NCI-H69 (cell line): ENCODE measurements around the gene KRTAP10-6.
"Not testable (repeated sequence)": the region's sequence is repeated elsewhere in the genome, so short reads cannot be mapped to it uniquely, and the experiment has no call there.

Experiments
- DNase-seq: peaks from one replicate; lab custom pipeline; 2025; lab: John Stamatoyannopoulos, UW

KRTAP10-6 gene

GRCh38 chr21:44599264-44600029 lies 7.1 kb upstream of the KRTAP10-6 start:
- no peak for DNase-seq

GRCh38 chr21:44598061-44598460 lies 5.8 kb upstream of the KRTAP10-6 start:
- DNase-seq = peak; percentile 61

GRCh38 chr21:44596068-44596725 lies 3.9 kb upstream of the KRTAP10-6 start:
- DNase-seq = no peak

- DNase-seq = no peak
These were observed 3.2 kb upstream of the KRTAP10-6 start for GRCh38 chr21:44595524-44595923.

- no peak for DNase-seq
These were observed 2.2 kb upstream of the KRTAP10-6 start for GRCh38 chr21:44594406-44594916.

GRCh38 chr21:44593598-44594405 lies 1.5 kb upstream of the KRTAP10-6 start:
- peak; percentile 50 for DNase-seq

- DNase-seq = not testable (repeated sequence)
These were observed 539 bp downstream of the KRTAP10-6 start for GRCh38 chr21:44591801-44592130.

GRCh38 chr21:44590897-44591800 lies 1.2 kb downstream of the KRTAP10-6 start:
- peak; percentile 95 for DNase-seq

GRCh38 chr21:44590311-44590721 lies 2.0 kb downstream of the KRTAP10-6 start:
- no peak for DNase-seq

- DNase-seq = no peak
These were observed 2.6 kb downstream of the KRTAP10-6 start for GRCh38 chr21:44589586-44590305.

GRCh38 chr21:44589094-44589493 lies 3.2 kb downstream of the KRTAP10-6 start:
- no peak for DNase-seq

GRCh38 chr21:44585892-44586291 lies 6.4 kb downstream of the KRTAP10-6 start:
- no peak for DNase-seq

- peak; percentile 88 for DNase-seq
These were observed 8.5 kb downstream of the KRTAP10-6 start for GRCh38 chr21:44583800-44584147.

- peak; percentile 95 for DNase-seq
These were observed 9.1 kb downstream of the KRTAP10-6 start for GRCh38 chr21:44583089-44583799.

GRCh38 chr21:44582055-44582454 lies 10.2 kb downstream of the KRTAP10-6 start:
- peak; percentile 80 for DNase-seq

GRCh38 chr21:44581158-44581557 lies 11.1 kb downstream of the KRTAP10-6 start:
- no peak for DNase-seq

GRCh38 chr21:44580231-44580821 lies 12.0 kb downstream of the KRTAP10-6 start, which contains the start of gene KRTAP10-5:
KRTAP10-5 (minus strand) TSS chr21:44580604; CDS start chr21:44580578, 26 bp downstream.
- DNase-seq = peak; percentile 78

- no peak for DNase-seq
These were observed 12.5 kb downstream of the KRTAP10-6 start for GRCh38 chr21:44579833-44580144.

GRCh38 chr21:44579056-44579832 lies 13.1 kb downstream of the KRTAP10-6 start:
- no peak for DNase-seq
